Mesothelial cell of epicardium (in vitro differentiated cells): ENCODE measurements around the gene CD44. TPM values are rescaled to one million over a fixed set of nuclear protein-coding genes. Genes with fewer than 3 reads are reported as not detected.

Source experiments
- DNase-seq, 2 experiments: peaks; one replicate each; pipeline ENCODE4 v3.0.0; 2021; ENCODE audit warnings: low spot score in 2 of 2; ENCODE audit not compliant: unreplicated experiment in 2 of 2
- H3K27ac Mint-ChIP-seq: 2 replicates; pipeline ENCODE4 v1.8.0; 2021; ENCODE audit warnings: mixed read lengths
- H3K27me3 Mint-ChIP-seq: 2 replicates; pipeline ENCODE4 v1.8.0; 2021; ENCODE audit warnings: low read depth, mixed read lengths
- H3K36me3 Mint-ChIP-seq: 2 replicates; pipeline ENCODE4 v1.8.0; 2021; ENCODE audit warnings: mixed read lengths
- H3K4me1 Mint-ChIP-seq: 2 replicates; pipeline ENCODE4 v1.8.0; 2021; ENCODE audit warnings: mixed read lengths
- H3K4me3 Mint-ChIP-seq: 2 replicates; pipeline ENCODE4 v1.8.0; 2021; ENCODE audit warnings: mild to moderate bottlenecking, moderate library complexity, mixed read lengths
- H3K9me3 Mint-ChIP-seq: 2 replicates; pipeline ENCODE4 v1.8.0; 2021; ENCODE audit warnings: mixed read lengths
- CTCF ChIP-seq: fragments of 200-600 bp; sonication (generic); IDR thresholded peaks from one replicate; pipeline ENCODE4 v1.5.0; 2021; ENCODE audit warnings: antibody characterized with exemption; ENCODE audit not compliant: unreplicated experiment
- total RNA-seq: library from RNA; stranded (reverse); gene quantifications from 3 replicates; pipeline ENCODE4 v1.2.1, GENCODE V29; 2021

Gene CD44
- total RNA-seq, 1 donor from 2014 or later = 1.9 TPM

- H3K4me1 Mint-ChIP-seq = no peaks in the 10 kb centered on the region
- no peaks in the 10 kb centered on the region for H3K36me3 Mint-ChIP-seq
- H3K4me3 Mint-ChIP-seq = no peak overlapping the region
- H3K27me3 Mint-ChIP-seq = peaks cover 10% of the 10 kb centered on the region
- no peak for DNase-seq
- no peaks in the 10 kb centered on the region for H3K9me3 Mint-ChIP-seq
- no peak for TF ChIP-seq CTCF
- no peak overlapping the region for H3K27ac Mint-ChIP-seq
Measured at GRCh38 chr11:35151241-35151640, 12.3 kb downstream of the CD44 start.

- no peaks in the 10 kb centered on the region for H3K4me1 Mint-ChIP-seq
- H3K27me3 Mint-ChIP-seq = peaks cover 7% of the 10 kb centered on the region
- TF ChIP-seq CTCF = no peak
- no peak overlapping the region for H3K4me3 Mint-ChIP-seq
- no peaks in the 10 kb centered on the region for H3K9me3 Mint-ChIP-seq
- no peak overlapping the region for H3K27ac Mint-ChIP-seq
- no peak for DNase-seq
- H3K36me3 Mint-ChIP-seq = no peaks in the 10 kb centered on the region
Measured at GRCh38 chr11:35151683-35152280, 12.8 kb downstream of the CD44 start.

- H3K27me3 Mint-ChIP-seq = peaks cover 6% of the 10 kb centered on the region
Measured at GRCh38 chr11:35152575-35152974, 13.6 kb downstream of the CD44 start.

GRCh38 chr11:35153280-35153679, 14.3 kb downstream of the CD44 start:
- no peaks in the 10 kb centered on the region for H3K36me3 Mint-ChIP-seq
- no peak for TF ChIP-seq CTCF
- no peak overlapping the region for H3K4me3 Mint-ChIP-seq
- no peak for DNase-seq
- peaks cover 3% of the 10 kb centered on the region for H3K27me3 Mint-ChIP-seq
- H3K4me1 Mint-ChIP-seq = no peaks in the 10 kb centered on the region
- H3K27ac Mint-ChIP-seq = no peak overlapping the region
- H3K9me3 Mint-ChIP-seq = no peaks in the 10 kb centered on the region

More at GRCh38 chr11:35152575-35152974, 13.6 kb downstream of the CD44 start:
- H3K27ac Mint-ChIP-seq = no peak overlapping the region
- TF ChIP-seq CTCF = no peak
- DNase-seq = no peak
- H3K4me1 Mint-ChIP-seq = no peaks in the 10 kb centered on the region
- H3K4me3 Mint-ChIP-seq = no peak overlapping the region
- no peaks in the 10 kb centered on the region for H3K36me3 Mint-ChIP-seq
- H3K9me3 Mint-ChIP-seq = no peaks in the 10 kb centered on the region

- Mint-ChIP-seq H3K4me1 (no peaks in the 10 kb centered on the region), H3K9me3 (no peaks in the 10 kb centered on the region), H3K27me3 (no peaks in the 10 kb centered on the region), H3K36me3 (no peaks in the 10 kb centered on the region), H3K27ac (no peak overlapping the region), H3K4me3 (no peak overlapping the region)
- no peak for TF ChIP-seq CTCF
- DNase-seq = no peak
Measured at GRCh38 chr11:35154952-35155351, 16.0 kb downstream of the CD44 start.

- no peaks in the 10 kb centered on the region for H3K9me3 Mint-ChIP-seq
- H3K4me1 Mint-ChIP-seq = no peaks in the 10 kb centered on the region
- H3K27me3 Mint-ChIP-seq = peaks cover 1% of the 10 kb centered on the region
- TF ChIP-seq CTCF = no peak
- no peak for DNase-seq
- H3K36me3 Mint-ChIP-seq = no peaks in the 10 kb centered on the region
- no peak overlapping the region for H3K4me3 Mint-ChIP-seq
- no peak overlapping the region for H3K27ac Mint-ChIP-seq
Measured at GRCh38 chr11:35155677-35156076, 16.7 kb downstream of the CD44 start.
